Transverse colon (tissue), 4 donors: ENCODE results near the gene SRRT.
A peak's percentile ranks its signal among the peaks of the same experiment; 100 is the strongest.

Source experiments
- EP300 ChIP-seq: sonication (generic); formaldehyde crosslinking; IDR thresholded peaks from one replicate; pipeline ENCODE4 v1.6.1; 2017; ENCODE audit warnings: antibody characterized with exemption, low read depth
- POLR2A ChIP-seq: fragments of 450-650 bp; IDR thresholded peaks from one replicate; pipeline ENCODE4 v1.6.1; 2016; ENCODE audit warnings: antibody characterized with exemption, mild to moderate bottlenecking, moderate library complexity
- POLR2AphosphoS5 ChIP-seq, 3 donors: sonication (generic); formaldehyde crosslinking; IDR thresholded peaks; one replicate each; pipeline ENCODE4 v1.6.1; 2016; ENCODE audit warnings: antibody characterized with exemption in 3 of 3
- TF ChIP-seq, protein P1 (sequence below), 5 experiments: fragments of 200-600 bp in 3 of 5; fragments of 450-650 bp in 2 of 5; sonication (generic) in 3 of 5; IDR thresholded peaks; 1 replicate in 2 of 5; 2 replicates in 3 of 5; pipeline ENCODE4 v1.5.1; 2016 to 2017; ENCODE audit warnings: antibody characterized with exemption in 5 of 5, inconsistent platforms in 3 of 5, mild to moderate bottlenecking in 2 of 5, moderate library complexity in 1 of 5

DNA sequence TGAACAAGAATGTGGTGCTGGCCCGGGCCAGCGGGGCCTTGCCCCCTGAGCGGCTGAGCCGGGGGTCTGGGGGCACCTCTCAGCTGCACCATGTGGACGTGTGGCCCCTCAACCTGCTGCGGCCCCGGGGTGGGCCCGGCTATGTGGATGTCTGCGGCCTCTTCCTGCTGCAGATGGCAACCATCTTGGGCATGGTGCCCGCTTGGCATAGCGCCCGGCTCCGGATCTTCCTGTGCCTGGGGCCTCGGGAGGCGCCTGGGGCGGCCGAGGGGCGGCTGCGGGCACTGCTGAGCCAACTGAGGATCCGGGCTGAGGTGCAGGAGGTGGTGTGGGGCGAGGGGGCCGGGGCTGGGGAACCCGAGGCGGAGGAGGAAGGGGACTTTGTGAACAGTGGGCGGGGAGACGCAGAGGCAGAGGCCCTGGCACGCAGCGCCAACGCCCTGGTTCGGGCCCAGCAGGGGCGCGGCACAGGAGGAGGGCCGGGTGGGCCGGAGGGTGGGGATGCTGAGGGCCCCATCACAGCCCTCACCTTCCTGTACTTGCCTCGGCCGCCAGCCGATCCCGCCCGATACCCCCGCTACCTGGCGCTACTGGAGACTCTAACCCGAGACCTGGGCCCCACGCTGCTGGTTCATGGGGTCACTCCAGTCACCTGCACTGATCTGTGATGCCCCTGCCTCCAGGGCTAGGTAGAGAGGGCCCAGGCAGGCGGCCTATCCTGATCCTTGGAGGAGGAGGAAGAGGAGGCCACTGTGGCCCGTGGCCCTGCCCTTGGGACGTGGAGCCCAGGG is 8.8 kb upstream of the SRRT start:
- TF ChIP-seq, protein P1, sequence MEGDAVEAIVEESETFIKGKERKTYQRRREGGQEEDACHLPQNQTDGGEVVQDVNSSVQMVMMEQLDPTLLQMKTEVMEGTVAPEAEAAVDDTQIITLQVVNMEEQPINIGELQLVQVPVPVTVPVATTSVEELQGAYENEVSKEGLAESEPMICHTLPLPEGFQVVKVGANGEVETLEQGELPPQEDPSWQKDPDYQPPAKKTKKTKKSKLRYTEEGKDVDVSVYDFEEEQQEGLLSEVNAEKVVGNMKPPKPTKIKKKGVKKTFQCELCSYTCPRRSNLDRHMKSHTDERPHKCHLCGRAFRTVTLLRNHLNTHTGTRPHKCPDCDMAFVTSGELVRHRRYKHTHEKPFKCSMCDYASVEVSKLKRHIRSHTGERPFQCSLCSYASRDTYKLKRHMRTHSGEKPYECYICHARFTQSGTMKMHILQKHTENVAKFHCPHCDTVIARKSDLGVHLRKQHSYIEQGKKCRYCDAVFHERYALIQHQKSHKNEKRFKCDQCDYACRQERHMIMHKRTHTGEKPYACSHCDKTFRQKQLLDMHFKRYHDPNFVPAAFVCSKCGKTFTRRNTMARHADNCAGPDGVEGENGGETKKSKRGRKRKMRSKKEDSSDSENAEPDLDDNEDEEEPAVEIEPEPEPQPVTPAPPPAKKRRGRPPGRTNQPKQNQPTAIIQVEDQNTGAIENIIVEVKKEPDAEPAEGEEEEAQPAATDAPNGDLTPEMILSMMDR (IDR thresholded peaks at IDR 0.05) = no peak
- TF ChIP-seq POLR2A (peak; percentile 54), POLR2AphosphoS5 (IDR thresholded peaks at IDR 0.05) (peak in 2 of 3 donors; percentile 46 to 62), EP300 (no peak)
